HEK293 (cell line): ENCODE results near the gene HOXA4.

ENCODE experiments used
- GLIS1 ChIP-seq: fragments of 450-650 bp; formaldehyde crosslinking; IDR thresholded peaks from 2 replicates; pipeline ENCODE4 v1.5.1; 2016; ENCODE audit warnings: missing biosample characterization, missing genetic modification characterization
- GLIS2 ChIP-seq: fragments of 450-650 bp; formaldehyde crosslinking; IDR thresholded peaks from 2 replicates; pipeline ENCODE4 v1.5.1; 2016; ENCODE audit warnings: missing biosample characterization, missing genetic modification characterization
- IKZF3 ChIP-seq: fragments of 450-650 bp; IDR thresholded peaks from 2 replicates; pipeline ENCODE4 v1.5.0; 2018; ENCODE audit warnings: missing biosample characterization, mild to moderate bottlenecking, missing genetic modification characterization, moderate library complexity
- KLF8 ChIP-seq: fragments of 450-650 bp; formaldehyde crosslinking; IDR thresholded peaks from 2 replicates; pipeline ENCODE4 v1.5.1; 2016; ENCODE audit warnings: missing biosample characterization, missing genetic modification characterization
- PRDM4 ChIP-seq: fragments of 450-650 bp; formaldehyde crosslinking; IDR thresholded peaks from 2 replicates; pipeline ENCODE4 v1.5.1; 2017; ENCODE audit warnings: missing biosample characterization, missing genetic modification characterization
- SCRT2 ChIP-seq: fragments of 450-650 bp; formaldehyde crosslinking; IDR thresholded peaks from 2 replicates; pipeline ENCODE4 v1.5.1; 2016; ENCODE audit warnings: missing biosample characterization, missing genetic modification characterization
- SP2 ChIP-seq: fragments of 450-650 bp; formaldehyde crosslinking; IDR thresholded peaks from 2 replicates; pipeline ENCODE4 v1.5.1; 2016; ENCODE audit warnings: missing biosample characterization, missing genetic modification characterization
- SP3 ChIP-seq: fragments of 450-650 bp; formaldehyde crosslinking; IDR thresholded peaks from 2 replicates; pipeline ENCODE4 v1.5.1; 2016; ENCODE audit warnings: missing biosample characterization, missing genetic modification characterization
- WT1 ChIP-seq: fragments of 450-650 bp; formaldehyde crosslinking; IDR thresholded peaks from 2 replicates; pipeline ENCODE4 v1.5.1; 2016; ENCODE audit warnings: missing biosample characterization, missing genetic modification characterization
- YY1 ChIP-seq: fragments of 450-650 bp; formaldehyde crosslinking; IDR thresholded peaks from 2 replicates; pipeline ENCODE4 v1.5.1; 2018; ENCODE audit warnings: missing biosample characterization, missing genetic modification characterization
- ZBTB1 ChIP-seq: fragments of 450-650 bp; formaldehyde crosslinking; IDR thresholded peaks from 2 replicates; pipeline ENCODE4 v1.5.1; 2016; ENCODE audit warnings: missing biosample characterization, missing genetic modification characterization
- ZBTB20 ChIP-seq: fragments of 450-650 bp; formaldehyde crosslinking; IDR thresholded peaks from 2 replicates; pipeline ENCODE4 v1.5.1; 2016; ENCODE audit warnings: missing biosample characterization, missing genetic modification characterization
- ZFP3 ChIP-seq: fragments of 450-650 bp; formaldehyde crosslinking; IDR thresholded peaks from 2 replicates; pipeline ENCODE4 v1.5.1; 2016; ENCODE audit warnings: low read depth, missing biosample characterization, missing genetic modification characterization
- ZNF133 ChIP-seq: fragments of 450-650 bp; formaldehyde crosslinking; IDR thresholded peaks from 2 replicates; pipeline ENCODE4 v1.5.1; 2016; ENCODE audit warnings: missing biosample characterization, missing genetic modification characterization
- ZNF157 ChIP-seq: fragments of 450-650 bp; formaldehyde crosslinking; IDR thresholded peaks from 2 replicates; pipeline ENCODE4 v1.5.1; 2016; ENCODE audit warnings: missing biosample characterization, missing genetic modification characterization
- ZNF169 ChIP-seq: fragments of 450-650 bp; formaldehyde crosslinking; IDR thresholded peaks from 2 replicates; pipeline ENCODE4 v1.5.1; 2016; ENCODE audit warnings: missing biosample characterization, missing genetic modification characterization
- ZNF2 ChIP-seq: fragments of 450-650 bp; formaldehyde crosslinking; IDR thresholded peaks from 2 replicates; pipeline ENCODE4 v1.5.1; 2016; ENCODE audit warnings: missing biosample characterization, missing genetic modification characterization
- ZNF211 ChIP-seq: fragments of 450-650 bp; formaldehyde crosslinking; IDR thresholded peaks from 2 replicates; pipeline ENCODE4 v1.5.1; 2016; ENCODE audit warnings: low read depth, missing biosample characterization, missing genetic modification characterization
- ZNF366 ChIP-seq: fragments of 450-650 bp; formaldehyde crosslinking; conservative IDR thresholded peaks from 2 replicates; pipeline ENCODE4 v1.5.1; 2016; ENCODE audit warnings: missing biosample characterization, missing genetic modification characterization
- ZNF404 ChIP-seq: fragments of 450-650 bp; formaldehyde crosslinking; IDR thresholded peaks from 2 replicates; pipeline ENCODE4 v1.5.1; 2017; ENCODE audit warnings: missing biosample characterization, missing genetic modification characterization
- ZNF433 ChIP-seq: fragments of 450-650 bp; formaldehyde crosslinking; IDR thresholded peaks from 2 replicates; pipeline ENCODE4 v1.5.1; 2016; ENCODE audit warnings: missing biosample characterization, missing genetic modification characterization, low read depth
- ZNF518A ChIP-seq: fragments of 450-650 bp; formaldehyde crosslinking; conservative IDR thresholded peaks from 2 replicates; pipeline ENCODE4 v1.5.1; 2016; ENCODE audit warnings: low read depth, missing biosample characterization, missing genetic modification characterization
- ZNF521 ChIP-seq: fragments of 450-650 bp; formaldehyde crosslinking; IDR thresholded peaks from 2 replicates; pipeline ENCODE4 v1.5.1; 2017; ENCODE audit warnings: missing biosample characterization, mild to moderate bottlenecking, missing genetic modification characterization
- ZNF596 ChIP-seq: fragments of 450-650 bp; IDR thresholded peaks from 2 replicates; pipeline ENCODE4 v1.5.0; 2018; ENCODE audit warnings: missing biosample characterization, mild to moderate bottlenecking, missing genetic modification characterization, moderate library complexity
- ZNF610 ChIP-seq: fragments of 450-650 bp; formaldehyde crosslinking; IDR thresholded peaks from 2 replicates; pipeline ENCODE4 v1.5.1; 2016; ENCODE audit warnings: missing biosample characterization, missing genetic modification characterization, borderline replicate concordance
- ZNF626 ChIP-seq: fragments of 450-650 bp; sonication (Bioruptor Pico); formaldehyde crosslinking; IDR thresholded peaks from 2 replicates; pipeline ENCODE4 v1.5.1; 2018; ENCODE audit warnings: missing biosample characterization, missing genetic modification characterization, inconsistent platforms
- ZNF654 ChIP-seq: fragments of 450-650 bp; formaldehyde crosslinking; IDR thresholded peaks from 2 replicates; pipeline ENCODE4 v1.5.1; 2016; ENCODE audit warnings: low read depth, missing biosample characterization, missing genetic modification characterization
- ZNF692 ChIP-seq: fragments of 450-650 bp; formaldehyde crosslinking; IDR thresholded peaks from 2 replicates; pipeline ENCODE4 v1.5.1; 2016; ENCODE audit warnings: missing biosample characterization, missing genetic modification characterization
- ZNF747 ChIP-seq: fragments of 450-650 bp; formaldehyde crosslinking; IDR thresholded peaks from 2 replicates; pipeline ENCODE4 v1.5.1; 2016; ENCODE audit warnings: missing biosample characterization, missing genetic modification characterization
- ZNF791 ChIP-seq: fragments of 450-650 bp; formaldehyde crosslinking; IDR thresholded peaks from 2 replicates; pipeline ENCODE4 v1.5.1; 2016; ENCODE audit warnings: missing biosample characterization, missing genetic modification characterization
- ZSCAN30 ChIP-seq: fragments of 450-650 bp; IDR thresholded peaks from 2 replicates; pipeline ENCODE4 v1.5.1; 2018; ENCODE audit warnings: missing biosample characterization, mild to moderate bottlenecking, missing genetic modification characterization, moderate library complexity
- TF ChIP-seq, protein P1 (sequence below): fragments of 450-650 bp; formaldehyde crosslinking; IDR thresholded peaks from 2 replicates; pipeline ENCODE4 v1.5.1; 2016; ENCODE audit warnings: missing biosample characterization, missing genetic modification characterization

HOXA4 gene

DNA sequence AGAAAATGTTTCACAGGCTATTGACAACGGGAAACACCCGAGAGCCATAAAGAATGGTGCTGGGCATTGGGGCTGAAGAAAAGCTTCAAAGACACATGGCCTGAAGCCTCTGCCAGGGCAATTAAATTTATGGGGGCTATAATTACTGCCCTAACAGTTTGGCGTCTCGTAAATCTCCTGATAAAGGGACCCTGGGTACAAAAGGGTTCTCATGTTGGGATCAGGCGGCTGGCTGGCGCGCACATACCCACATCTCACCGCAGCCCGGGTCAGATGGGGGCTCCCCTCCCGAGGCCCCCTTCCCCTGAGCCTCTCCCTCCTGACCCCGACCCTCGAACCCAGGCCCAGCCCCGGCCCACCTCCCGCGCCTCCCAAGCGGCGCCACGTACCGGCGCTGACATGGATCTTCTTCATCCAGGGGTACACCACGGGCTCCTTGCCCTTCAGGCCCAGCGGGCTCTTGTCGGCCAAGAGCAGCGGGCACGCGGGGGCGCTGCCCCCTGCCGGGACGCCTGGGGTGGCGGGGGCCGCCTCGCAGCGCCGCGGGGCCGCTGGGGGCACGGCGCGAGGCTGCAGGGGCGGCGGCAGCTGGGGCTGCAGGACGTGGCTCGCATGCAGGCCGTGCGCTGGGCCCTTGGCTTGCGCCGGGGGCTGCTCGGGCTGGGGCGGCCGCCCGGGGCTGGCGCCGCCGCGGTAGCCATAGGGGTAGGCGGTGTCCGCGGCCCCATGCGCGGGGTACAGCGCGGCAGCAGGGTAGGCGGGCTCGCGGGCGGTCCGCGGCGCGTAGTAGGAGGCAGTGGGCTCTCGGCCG is 623 bp downstream of the HOXA4 start (continued):
- TF ChIP-seq ZNF518A: no peak
- peak; percentile 9 for TF ChIP-seq ZNF366 (tag by site-specific recombination)
- TF ChIP-seq ZNF157: no peak
- peak; percentile 78 for TF ChIP-seq IKZF3 (tag by site-specific recombination)
- no peak for TF ChIP-seq ZNF211
- TF ChIP-seq ZNF791: no peak
- TF ChIP-seq ZNF133 (tag by site-specific recombination): no peak
- TF ChIP-seq ZFP3: no peak
- TF ChIP-seq WT1: peak; percentile 62; the same call in 1 of the 2 replicates
- TF ChIP-seq ZBTB20 (tag by site-specific recombination): no peak
- no peak for TF ChIP-seq KLF8 (tag by site-specific recombination)
- TF ChIP-seq ZNF169: no peak
- TF ChIP-seq ZNF692 (tag by site-specific recombination): 0 out of 2 replicates have a peak, but pooled peaks have one; percentile 48
- TF ChIP-seq ZNF610 (tag by site-specific recombination): 0 out of 2 replicates have a peak, but pooled peaks have one; percentile 24
- TF ChIP-seq ZNF654 (tag by site-specific recombination): no peak
- no peak for TF ChIP-seq ZNF433 (tag by site-specific recombination)
- no peak for TF ChIP-seq SP3 (tag by site-specific recombination)
- peak; percentile 55; the same call in 1 of the 2 replicates for TF ChIP-seq GLIS1 (tag by site-specific recombination)
- TF ChIP-seq ZNF521: no peak
- TF ChIP-seq ZNF2 (tag by site-specific recombination): no peak
- TF ChIP-seq ZSCAN30 (tag by site-specific recombination): peak; percentile 87
- TF ChIP-seq GLIS2 (tag by site-specific recombination): peak; percentile 79
- no peak for TF ChIP-seq ZNF404 (tag by site-specific recombination)
- no peak for TF ChIP-seq ZBTB1 (tag by site-specific recombination)
- TF ChIP-seq ZNF747 (tag by site-specific recombination): no peak
- TF ChIP-seq, protein P1, sequence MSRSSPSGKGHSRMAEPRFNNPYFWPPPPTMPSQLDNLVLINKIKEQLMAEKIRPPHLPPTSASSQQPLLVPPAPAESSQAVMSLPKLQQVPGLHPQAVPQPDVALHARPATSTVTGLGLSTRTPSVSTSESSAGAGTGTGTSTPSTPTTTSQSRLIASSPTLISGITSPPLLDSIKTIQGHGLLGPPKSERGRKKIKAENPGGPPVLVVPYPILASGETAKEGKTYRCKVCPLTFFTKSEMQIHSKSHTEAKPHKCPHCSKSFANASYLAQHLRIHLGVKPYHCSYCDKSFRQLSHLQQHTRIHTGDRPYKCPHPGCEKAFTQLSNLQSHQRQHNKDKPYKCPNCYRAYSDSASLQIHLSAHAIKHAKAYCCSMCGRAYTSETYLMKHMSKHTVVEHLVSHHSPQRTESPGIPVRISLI: no peak
- no peak for TF ChIP-seq SP2 (tag by site-specific recombination)
- no peak; the same call in 1 of the 2 replicates for TF ChIP-seq YY1
- no peak for TF ChIP-seq SCRT2
- TF ChIP-seq PRDM4 (tag by site-specific recombination): peak; percentile 83
- TF ChIP-seq ZNF626 (tag by site-specific recombination): no peak
- 0 out of 2 replicates have a peak, but pooled peaks have one; percentile 20 for TF ChIP-seq ZNF596
